B cell (primary cell): Measurements from ENCODE around the gene COL5A3. TPM values are rescaled to one million over a fixed set of nuclear protein-coding genes. Genes with fewer than 3 reads are reported as not detected.

Experiments
- ATAC-seq: fragments of 200-7000 bp; cut with Tn5 transposase; one replicate; pipeline ENCODE4 v1.10.0; 2021; ENCODE audit warnings: low read depth, mild to moderate bottlenecking, moderate number of reproducible peaks, moderate library complexity
- CTCF ChIA-PET: fragments of 350-600 bp; sonication (Branson Sonifier 250); formaldehyde crosslinking; loops from one replicate; lab custom pipeline; 2021; ENCODE audit warnings: antibody characterized with exemption, inconsistent platforms; lab: Charles Lee
- POLR2A ChIA-PET: fragments of 350-600 bp; sonication (Branson Sonifier 250); formaldehyde crosslinking; loops from one replicate; lab custom pipeline; 2021; ENCODE audit warnings: antibody characterized with exemption; lab: Charles Lee
- DNase-seq: peaks from one replicate; pipeline ENCODE4 v3.0.0; 2013
- H2AFZ ChIP-seq: 2 replicates; pipeline ENCODE4 v1.6.1; 2012; ENCODE audit warnings: mild to moderate bottlenecking, low read depth, low read length; ENCODE audit not compliant: insufficient read depth, poor library complexity, severe bottlenecking
- H3K27ac ChIP-seq, 2 donors: 1 replicate in 1 of 2; 2 replicates in 1 of 2; pipeline ENCODE4 v1.5.1; 2012 to 2013; ENCODE audit warnings: low read length in 2 of 2, mild to moderate bottlenecking in 2 of 2, moderate library complexity in 1 of 2
- H3K27me3 ChIP-seq, 4 experiments: fragments of 200-600 bp in 1 of 4; sonication (generic) in 1 of 4; replicated peaks in 1 of 4; 1 replicate in 2 of 4; 2 replicates in 2 of 4; pipeline versions ENCODE4 v1.6.1 to v1.7.0; 2013 to 2016; ENCODE audit warnings: low read length in 3 of 4, mild to moderate bottlenecking in 2 of 4, mixed read lengths in 1 of 4, moderate library complexity in 1 of 4; ENCODE audit not compliant: insufficient read depth in 4 of 4, control insufficient read depth in 3 of 4; ENCODE audit errors: control extremely low read depth in 1 of 4
- H3K36me3 ChIP-seq, 2 experiments: replicated peaks in 1 of 2; 1 replicate in 1 of 2; 2 replicates in 1 of 2; pipeline versions ENCODE4 v1.6.1 to v1.7.1; 2013; ENCODE audit warnings: low read length in 1 of 2; ENCODE audit not compliant: insufficient read depth in 2 of 2, control insufficient read depth in 1 of 2; ENCODE audit errors: control extremely low read depth in 1 of 2, extremely low read depth in 1 of 2
- H3K4me1 ChIP-seq, 2 donors: fragments of 200-600 bp in 1 of 2; sonication (generic) in 1 of 2; 1 replicate in 1 of 2; 2 replicates in 1 of 2; pipeline versions ENCODE4 v1.5.1 to v1.6.1; 2013 to 2017; ENCODE audit warnings: low read length in 2 of 2; ENCODE audit not compliant: control insufficient read depth in 2 of 2, insufficient read depth in 2 of 2
- H3K4me2 ChIP-seq: replicated peaks from 2 replicates; pipeline ENCODE3; 2012; ENCODE audit warnings: mild to moderate bottlenecking, low read depth, low read length; ENCODE audit not compliant: poor library complexity, severe bottlenecking
- H3K4me3 ChIP-seq, 5 experiments: fragments of 200-600 bp in 1 of 5; sonication (generic) in 1 of 5; 1 replicate in 3 of 5; 2 replicates in 2 of 5; pipeline versions ENCODE4 v1.5.1 to v1.7.0; 2011 to 2016; ENCODE audit warnings: low read length in 4 of 5, mild to moderate bottlenecking in 4 of 5, low read depth in 2 of 5, control low read depth in 1 of 5, moderate library complexity in 1 of 5; ENCODE audit not compliant: insufficient read depth in 1 of 5; ENCODE audit errors: control extremely low read depth in 1 of 5, extremely low read depth in 1 of 5
- H3K79me2 ChIP-seq: fragments of 200-600 bp; sonication (generic); one replicate; pipeline ENCODE4 v1.6.0; 2016; ENCODE audit warnings: low read length; ENCODE audit not compliant: control insufficient read depth, insufficient read depth
- H3K9ac ChIP-seq: fragments of 200-600 bp; sonication (generic); 2 replicates; pipeline ENCODE4 v1.6.1; 2017; ENCODE audit warnings: mild to moderate bottlenecking, low read length, moderate library complexity
- H3K9me3 ChIP-seq, 3 donors: one replicate each; pipeline versions ENCODE4 v1.6.1 to v1.7.1; 2013; ENCODE audit warnings: low read length in 2 of 3; ENCODE audit not compliant: control insufficient read depth in 2 of 3, insufficient read depth in 1 of 3; ENCODE audit errors: control extremely low read depth in 1 of 3
- H4K20me1 ChIP-seq: 2 replicates; pipeline ENCODE4 v1.6.0; 2012; ENCODE audit warnings: mild to moderate bottlenecking, low read length; ENCODE audit not compliant: insufficient read depth, control insufficient read depth, poor library complexity, severe bottlenecking
- H3K27ac Mint-ChIP-seq: one replicate; pipeline ENCODE4 v1.8.0; 2021; ENCODE audit warnings: mixed read lengths
- H3K27me3 Mint-ChIP-seq: one replicate; pipeline ENCODE4 v1.8.0; 2021; ENCODE audit warnings: mixed read lengths
- H3K4me1 Mint-ChIP-seq: one replicate; pipeline ENCODE4 v1.8.0; 2021; ENCODE audit warnings: mixed read lengths
- H3K4me3 Mint-ChIP-seq: one replicate; pipeline ENCODE4 v1.8.0; 2021; ENCODE audit warnings: mixed read lengths
- H3K9me3 Mint-ChIP-seq: one replicate; pipeline ENCODE4 v1.8.0; 2022; ENCODE audit warnings: mixed read lengths; ENCODE audit not compliant: insufficient read depth
- CTCF ChIP-seq: fragments of 200-600 bp; IDR thresholded peaks from one replicate; pipeline ENCODE4 v1.8.0; 2022; ENCODE audit warnings: antibody characterized with exemption, mild to moderate bottlenecking
- EZH2 ChIP-seq: IDR thresholded peaks from 2 replicates; pipeline ENCODE4 v1.6.1; 2012; ENCODE audit warnings: borderline replicate concordance, low read depth, mild to moderate bottlenecking, moderate library complexity, low read length; ENCODE audit not compliant: insufficient read depth, poor library complexity, severe bottlenecking
- WGBS: methylation state at CpG from one replicate; pipeline ENCODE4 v1.1.5; 2013; ENCODE audit warnings: missing lambda C conversion rate; ENCODE audit not compliant: insufficient coverage; 5-methylcytosine and 5-hydroxymethylcytosine counted together
- intact Hi-C: fragments of 100-400 bp; cut with micrococcal nuclease; formaldehyde crosslinking; loops from one replicate; pipeline ENCODE4 v1.10.0; 2022
- polyA plus RNA-seq: library from polyadenylated mRNA; depleted of rRNA; stranded (reverse); fragments of >200 nt; gene quantifications from 2 replicates; pipeline ENCODE4 v1.2.3, GENCODE V29; 2012
- total RNA-seq, 2 donors: library from RNA; stranded (reverse); fragments of 120-200 nt in 1 of 2; gene quantifications; 1 replicate in 1 of 2; 2 replicates in 1 of 2; pipeline versions ENCODE4 v1.2.3 to v1.2.4, GENCODE V29; 2013 to 2022

Gene COL5A3
- total and polyA plus RNA-seq, 2 donors (not counting 1 experiment from before 2014, with no cell fraction given) = 0.01 TPM; not detected in 1

- Histone ChIP-seq H3K27ac (no peak overlapping the region), H3K4me2 (no peak overlapping the region), H3K9me3 (peaks cover 2 to 27% (median 9%) of the 10 kb centered on the region in 3 donors), H3K4me3 (no peak overlapping the region), H3K9ac (no peak overlapping the region), H2AFZ (no peak overlapping the region), H3K27me3 (peaks cover 0 to 36% (median 18%) of the 10 kb centered on the region in 4 experiments), H4K20me1 (no peaks in the 10 kb centered on the region), H3K36me3 (no peaks in the 10 kb centered on the region), H3K79me2 (no peaks in the 10 kb centered on the region), H3K4me1 (peaks cover 8% of the 10 kb centered on the region in 2 donors)
- intact Hi-C loops = no loop called here
- no CpG with 5 or more reads among the region's 1 CpG for WGBS
- ATAC-seq (no peak), DNase-seq (no peak)
- CTCF ChIA-PET = no interaction called here
- Mint-ChIP-seq H3K27me3 (peaks cover 41% of the 10 kb centered on the region), H3K9me3 (peaks cover 2% of the 10 kb centered on the region), H3K27ac (no peak overlapping the region), H3K4me3 (no peak overlapping the region), H3K4me1 (peaks cover 9% of the 10 kb centered on the region)
- TF ChIP-seq CTCF = no peak
- no peak for TF ChIP-seq EZH2
- POLR2A ChIA-PET = no interaction called here
Observed at GRCh38 chr19:9941231-9941630, 69.1 kb downstream of the COL5A3 start.

GRCh38 chr19:9940778-9941177 lies 69.5 kb downstream of the COL5A3 start:
- Histone ChIP-seq H3K79me2 (no peaks in the 10 kb centered on the region), H3K4me1 (peaks cover 11% of the 10 kb centered on the region in 2 donors), H3K9me3 (peaks cover 2 to 28% (median 9%) of the 10 kb centered on the region in 3 donors), H4K20me1 (no peaks in the 10 kb centered on the region), H2AFZ (no peak overlapping the region), H3K27ac (no peak overlapping the region), H3K27me3 (peaks cover 0 to 39% (median 19%) of the 10 kb centered on the region in 4 experiments), H3K4me3 (no peak overlapping the region), H3K4me2 (no peak overlapping the region), H3K9ac (no peak overlapping the region), H3K36me3 (no peaks in the 10 kb centered on the region)
- intact Hi-C loops = no loop called here
- Mint-ChIP-seq H3K4me3 (no peak overlapping the region), H3K4me1 (peaks cover 10% of the 10 kb centered on the region), H3K27me3 (peaks cover 42% of the 10 kb centered on the region), H3K9me3 (peaks cover 2% of the 10 kb centered on the region), H3K27ac (no peak overlapping the region)
- no peak for DNase-seq
- POLR2A ChIA-PET = no interaction called here
- ATAC-seq = no peak
- CTCF ChIA-PET = no interaction called here
- 53% methylated on average over 2 of the region's 2 CpGs for WGBS
- TF ChIP-seq CTCF = no peak
- TF ChIP-seq EZH2 = no peak
